GM12865 (cell line): ENCODE data around the gene MRC2.
A peak's percentile ranks its signal among the peaks of the same experiment; 100 is the strongest.

Experiments
- DNase-seq: peaks from one replicate; pipeline ENCODE4 v3.0.0; 2010; ENCODE audit warnings: low read depth
- H3K4me3 ChIP-seq: 2 replicates; pipeline ENCODE4 v1.5.1; 2011; ENCODE audit warnings: mild to moderate bottlenecking, low read depth, low read length, control low read depth
- TF ChIP-seq, protein P1 (sequence below): IDR thresholded peaks from 2 replicates; pipeline ENCODE4 v1.5.1; 2011; ENCODE audit warnings: low read length, control low read depth, low read depth, inconsistent platforms; ENCODE audit not compliant: insufficient read depth; ENCODE audit errors: missing control alignments

Gene MRC2

DNA sequence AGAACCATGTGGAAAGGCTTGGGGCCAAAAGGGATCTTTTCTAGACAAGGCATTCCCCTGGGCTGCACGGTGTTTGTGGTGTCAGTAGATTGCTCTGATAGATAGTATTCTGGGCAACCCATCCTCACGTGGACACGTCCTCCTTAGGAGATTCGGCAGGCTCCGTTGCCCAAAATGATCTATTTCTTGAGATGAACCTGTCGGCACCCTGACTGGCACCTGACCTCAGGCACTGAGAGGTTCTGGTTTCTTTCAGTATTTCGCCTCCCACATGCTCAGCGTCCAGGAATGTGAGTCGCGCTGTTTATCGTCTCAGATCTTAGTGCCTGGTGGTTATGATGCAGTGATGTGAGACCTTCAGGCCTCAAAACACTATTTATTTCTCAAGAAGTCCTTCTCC is 91.0 kb downstream of the MRC2 start:
- DNase-seq, result no peak
- no peak overlapping the region for H3K4me3 ChIP-seq
- TF ChIP-seq, protein P1, sequence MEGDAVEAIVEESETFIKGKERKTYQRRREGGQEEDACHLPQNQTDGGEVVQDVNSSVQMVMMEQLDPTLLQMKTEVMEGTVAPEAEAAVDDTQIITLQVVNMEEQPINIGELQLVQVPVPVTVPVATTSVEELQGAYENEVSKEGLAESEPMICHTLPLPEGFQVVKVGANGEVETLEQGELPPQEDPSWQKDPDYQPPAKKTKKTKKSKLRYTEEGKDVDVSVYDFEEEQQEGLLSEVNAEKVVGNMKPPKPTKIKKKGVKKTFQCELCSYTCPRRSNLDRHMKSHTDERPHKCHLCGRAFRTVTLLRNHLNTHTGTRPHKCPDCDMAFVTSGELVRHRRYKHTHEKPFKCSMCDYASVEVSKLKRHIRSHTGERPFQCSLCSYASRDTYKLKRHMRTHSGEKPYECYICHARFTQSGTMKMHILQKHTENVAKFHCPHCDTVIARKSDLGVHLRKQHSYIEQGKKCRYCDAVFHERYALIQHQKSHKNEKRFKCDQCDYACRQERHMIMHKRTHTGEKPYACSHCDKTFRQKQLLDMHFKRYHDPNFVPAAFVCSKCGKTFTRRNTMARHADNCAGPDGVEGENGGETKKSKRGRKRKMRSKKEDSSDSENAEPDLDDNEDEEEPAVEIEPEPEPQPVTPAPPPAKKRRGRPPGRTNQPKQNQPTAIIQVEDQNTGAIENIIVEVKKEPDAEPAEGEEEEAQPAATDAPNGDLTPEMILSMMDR, result no peak

DNA sequence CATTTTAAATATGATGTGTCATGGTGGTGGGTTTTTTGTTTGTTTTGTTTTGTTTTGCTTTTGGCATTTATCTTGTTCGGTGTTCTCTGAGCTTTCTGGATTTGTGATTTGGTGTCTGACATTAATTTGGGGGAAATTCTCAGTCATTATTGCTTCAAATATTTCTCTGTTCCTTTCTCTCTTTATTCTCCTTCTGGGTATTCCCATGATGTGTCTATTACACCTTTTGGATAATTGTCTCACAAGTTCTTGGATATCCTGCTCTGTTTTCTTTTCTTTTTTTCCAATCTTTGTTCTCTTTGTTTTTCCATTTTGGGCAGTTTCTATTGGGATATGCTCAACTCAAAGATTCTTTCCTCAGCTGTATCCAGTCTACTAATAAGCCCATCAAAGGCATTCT is 92.1 kb downstream of the MRC2 start:
- H3K4me3 ChIP-seq, result no peak overlapping the region
- no peak for DNase-seq
- TF ChIP-seq, protein P1, result no peak

DNA sequence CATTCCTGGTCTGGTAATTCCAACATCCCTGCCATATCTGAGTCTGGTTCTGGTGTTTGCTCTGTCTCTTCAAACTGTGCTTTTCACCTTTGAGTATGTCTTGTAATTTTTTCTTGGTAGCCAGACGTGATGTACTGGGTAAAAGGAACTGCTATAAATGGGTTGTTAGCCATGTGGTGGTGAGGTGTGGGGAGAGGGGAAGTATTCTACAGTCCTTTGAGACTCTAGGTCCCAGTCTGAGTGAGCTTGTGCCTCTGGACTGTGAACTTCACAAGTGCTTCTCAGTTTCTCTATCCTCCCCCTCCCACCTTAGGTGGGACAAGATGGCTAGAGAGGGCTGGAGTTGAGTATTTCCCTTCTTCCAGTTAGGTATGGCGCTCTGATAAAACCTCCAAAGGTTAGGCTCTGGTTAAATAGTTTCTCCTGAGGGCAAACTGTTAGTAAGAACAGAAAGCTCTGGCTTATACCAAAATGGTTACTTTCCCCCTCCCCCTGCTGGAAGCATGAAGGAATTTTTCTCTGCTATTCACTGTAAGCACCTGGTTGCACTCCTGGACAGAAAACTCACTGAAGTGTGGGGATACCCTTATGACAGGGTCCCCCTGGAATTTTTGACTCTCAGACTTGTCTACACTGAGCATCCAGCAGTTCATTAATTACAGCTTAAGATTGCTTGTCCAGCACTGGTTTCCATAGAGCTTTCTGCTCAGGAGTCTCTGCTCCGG is 92.8 kb downstream of the MRC2 start:
- H3K4me3 ChIP-seq, result no peak overlapping the region
- TF ChIP-seq, protein P1, result peak; percentile 11
- DNase-seq, result peak; percentile 67

DNA sequence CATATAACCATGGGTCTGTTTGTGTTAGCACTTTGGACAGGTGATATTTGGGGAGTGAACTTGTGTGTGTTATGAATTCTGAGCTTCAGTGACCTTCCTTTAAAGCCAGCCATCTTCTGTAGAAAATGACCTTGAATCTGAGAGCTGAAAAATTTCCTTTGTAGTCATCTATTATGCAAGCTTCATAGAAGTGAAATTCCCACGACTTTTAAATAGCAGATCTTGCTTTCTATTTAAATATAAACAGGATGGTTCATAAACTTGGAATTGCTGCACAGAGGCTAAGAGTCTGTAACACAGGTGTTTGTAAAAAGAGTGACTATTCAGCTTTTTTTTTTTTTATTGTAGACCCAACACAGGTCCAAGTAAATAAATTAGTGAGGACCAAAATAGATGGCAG is 95.2 kb downstream of the MRC2 start:
- no peak for DNase-seq
- TF ChIP-seq, protein P1, result no peak
- H3K4me3 ChIP-seq, result no peak overlapping the region

DNA sequence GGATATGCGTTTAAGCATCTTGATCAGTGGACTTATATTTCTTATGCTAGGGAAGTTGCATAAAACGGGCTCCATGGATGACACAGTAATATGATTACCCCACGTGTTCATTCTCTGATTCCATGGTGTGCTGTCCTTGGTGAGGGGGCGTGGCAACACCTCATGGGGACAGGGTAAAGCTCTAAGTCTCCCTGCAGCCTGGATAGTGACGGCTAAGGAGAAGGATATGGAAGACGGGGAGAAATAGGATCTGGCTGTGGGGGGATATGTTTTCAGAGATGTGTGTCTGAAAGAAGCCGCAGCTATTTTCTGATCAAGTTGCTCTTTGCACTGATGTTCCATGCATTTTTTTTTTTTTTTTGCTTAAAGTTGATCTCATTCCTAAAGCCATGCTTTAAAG is 96.4 kb downstream of the MRC2 start:
- no peak for DNase-seq
- no peak overlapping the region for H3K4me3 ChIP-seq
- TF ChIP-seq, protein P1, result no peak

DNA sequence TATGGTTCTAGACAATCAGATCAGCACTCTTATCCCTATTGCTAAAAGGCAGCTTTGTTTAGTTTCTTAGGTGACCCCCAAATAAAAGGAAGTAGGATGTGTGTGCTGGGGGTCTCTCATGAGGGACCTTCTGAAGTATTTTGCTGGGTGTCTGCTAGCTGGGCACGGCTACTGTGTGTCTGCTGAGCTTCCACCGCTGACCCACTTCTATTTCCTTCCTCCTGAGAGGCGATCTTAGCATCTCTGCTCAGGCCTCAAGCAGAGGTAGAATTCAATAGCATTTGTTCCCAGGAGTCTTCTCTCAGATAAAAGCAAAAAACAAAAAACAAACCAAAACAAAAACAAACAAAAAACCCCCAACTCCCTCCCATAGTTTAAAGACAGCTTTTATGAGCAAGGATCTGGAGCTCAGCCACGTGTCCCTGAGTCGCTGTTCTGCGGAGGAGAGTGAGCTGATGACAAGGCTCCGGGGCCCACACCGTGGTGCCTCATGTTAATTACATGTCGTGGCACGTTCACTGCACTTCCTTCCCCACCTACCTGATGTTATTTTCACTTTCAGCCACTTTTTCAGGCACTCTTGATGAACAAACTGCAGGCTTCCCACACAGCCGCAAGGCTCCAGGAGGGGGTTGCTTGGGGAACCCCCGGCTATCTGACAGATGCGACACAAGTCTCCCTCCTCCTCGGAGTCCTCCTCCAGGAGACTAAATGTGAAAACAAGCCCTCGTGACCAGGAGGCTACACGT is 97.1 kb downstream of the MRC2 start:
- DNase-seq, result peak; percentile 95
- TF ChIP-seq, protein P1, result no peak
- H3K4me3 ChIP-seq, result no peak overlapping the region; the same call in none of the 2 replicates

DNA sequence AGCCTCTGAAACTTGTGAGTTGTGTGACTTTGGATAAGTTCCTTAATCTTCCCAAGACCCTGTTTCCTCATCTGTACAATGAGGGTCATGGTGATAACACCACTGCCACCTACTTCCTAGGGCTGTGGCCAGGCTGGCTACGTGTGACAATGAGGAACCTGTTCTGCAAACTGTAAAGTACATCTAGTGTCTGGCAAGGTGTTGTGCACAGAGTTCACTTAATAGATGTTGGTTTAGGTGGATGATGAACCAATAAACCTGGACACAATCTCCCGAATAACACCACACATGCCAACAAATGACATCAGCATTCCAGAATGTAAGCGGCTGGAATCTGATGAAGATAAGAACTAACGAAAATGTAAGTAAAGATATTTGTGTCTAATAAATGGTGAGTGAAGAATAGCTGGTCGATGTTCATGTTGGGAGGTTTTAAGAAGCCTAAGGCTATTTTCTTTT is 98.3 kb downstream of the MRC2 start:
- H3K4me3 ChIP-seq, result no peak overlapping the region
- TF ChIP-seq, protein P1, result no peak
- DNase-seq, result no peak
